Effector CD4-positive, alpha-beta T cell (primary cell): ENCODE data around the gene MOXD1. TPM values are rescaled to one million over a fixed set of nuclear protein-coding genes. Genes with fewer than 3 reads are reported as not detected.

Source experiments
- DNase-seq: peaks from one replicate; pipeline ENCODE4 v3.0.0-alpha.2; 2020
- total RNA-seq: gene quantifications from one replicate; lab custom pipeline; 2026; lab: John Stamatoyannopoulos, UW

MOXD1 gene
- total RNA-seq: not detected

- no peak for DNase-seq
These were observed at the start of gene MOXD1 for GRCh38 chr6:132400883-132401617. MOXD1 (minus strand) TSS chr6:132401475; CDS start chr6:132401426, 49 bp downstream.

- DNase-seq: no peak
These were observed 45.6 kb upstream of the MOXD1 start for GRCh38 chr6:132446855-132447241.

GRCh38 chr6:132446141-132446854, 45.0 kb upstream of the MOXD1 start:
- DNase-seq: no peak

GRCh38 chr6:132445201-132445951, 44.1 kb upstream of the MOXD1 start:
- DNase-seq: no peak

GRCh38 chr6:132443206-132443605, 41.9 kb upstream of the MOXD1 start:
- DNase-seq: no peak

- no peak for DNase-seq
These were observed 28.8 kb upstream of the MOXD1 start for GRCh38 chr6:132430110-132430509.

GRCh38 chr6:132425176-132425575, 23.9 kb upstream of the MOXD1 start:
- DNase-seq: no peak

- no peak for DNase-seq
These were observed 22.6 kb upstream of the MOXD1 start for GRCh38 chr6:132423839-132424238.

- DNase-seq: no peak
These were observed 17.1 kb upstream of the MOXD1 start for GRCh38 chr6:132418235-132418965.

- DNase-seq: no peak
These were observed 13.5 kb upstream of the MOXD1 start for GRCh38 chr6:132414761-132415160.

- no peak for DNase-seq
These were observed 13.0 kb upstream of the MOXD1 start for GRCh38 chr6:132414322-132414721.

- no peak for DNase-seq
These were observed 12.2 kb upstream of the MOXD1 start for GRCh38 chr6:132413499-132413802.

GRCh38 chr6:132412656-132413498, 11.6 kb upstream of the MOXD1 start:
- no peak for DNase-seq

- no peak for DNase-seq
These were observed 10.0 kb upstream of the MOXD1 start for GRCh38 chr6:132411296-132411695.

- DNase-seq: no peak
These were observed 9.6 kb upstream of the MOXD1 start for GRCh38 chr6:132410830-132411229.

GRCh38 chr6:132405143-132405915, 4.1 kb upstream of the MOXD1 start:
- no peak for DNase-seq

- DNase-seq: no peak
These were observed 3.5 kb upstream of the MOXD1 start for GRCh38 chr6:132404736-132405135.

- no peak for DNase-seq
These were observed 3.1 kb upstream of the MOXD1 start for GRCh38 chr6:132404330-132404729.

- DNase-seq: no peak
These were observed 477 bp upstream of the MOXD1 start for GRCh38 chr6:132401618-132402285.

GRCh38 chr6:132400555-132400882, 756 bp downstream of the MOXD1 start:
- DNase-seq: no peak
